ENCODE measurements around the gene SVOPL.

DNA sequence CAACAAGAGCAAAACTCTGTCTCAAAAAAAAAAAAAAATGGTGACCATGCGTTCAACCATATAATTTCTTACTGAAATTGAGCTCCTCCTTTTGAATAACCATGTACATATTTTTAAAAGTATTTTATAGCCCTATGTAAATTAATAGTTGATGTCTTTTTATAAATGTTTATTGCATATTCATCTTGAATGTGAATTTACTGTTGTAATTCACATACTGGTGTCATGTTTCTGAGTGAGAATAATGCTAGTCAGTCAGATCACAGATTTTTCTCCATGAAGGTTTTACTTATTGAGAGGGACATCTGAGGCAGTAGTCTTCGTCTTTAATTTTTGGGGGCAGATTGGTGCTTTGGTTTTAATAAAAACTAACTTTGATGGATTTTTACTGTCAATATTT, 112.2 kb downstream of the SVOPL start:
- no peak for TF ChIP-seq POLR2AphosphoS5 (IDR thresholded peaks at IDR 0.05)
- TF ChIP-seq, protein P1, sequence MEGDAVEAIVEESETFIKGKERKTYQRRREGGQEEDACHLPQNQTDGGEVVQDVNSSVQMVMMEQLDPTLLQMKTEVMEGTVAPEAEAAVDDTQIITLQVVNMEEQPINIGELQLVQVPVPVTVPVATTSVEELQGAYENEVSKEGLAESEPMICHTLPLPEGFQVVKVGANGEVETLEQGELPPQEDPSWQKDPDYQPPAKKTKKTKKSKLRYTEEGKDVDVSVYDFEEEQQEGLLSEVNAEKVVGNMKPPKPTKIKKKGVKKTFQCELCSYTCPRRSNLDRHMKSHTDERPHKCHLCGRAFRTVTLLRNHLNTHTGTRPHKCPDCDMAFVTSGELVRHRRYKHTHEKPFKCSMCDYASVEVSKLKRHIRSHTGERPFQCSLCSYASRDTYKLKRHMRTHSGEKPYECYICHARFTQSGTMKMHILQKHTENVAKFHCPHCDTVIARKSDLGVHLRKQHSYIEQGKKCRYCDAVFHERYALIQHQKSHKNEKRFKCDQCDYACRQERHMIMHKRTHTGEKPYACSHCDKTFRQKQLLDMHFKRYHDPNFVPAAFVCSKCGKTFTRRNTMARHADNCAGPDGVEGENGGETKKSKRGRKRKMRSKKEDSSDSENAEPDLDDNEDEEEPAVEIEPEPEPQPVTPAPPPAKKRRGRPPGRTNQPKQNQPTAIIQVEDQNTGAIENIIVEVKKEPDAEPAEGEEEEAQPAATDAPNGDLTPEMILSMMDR (IDR thresholded peaks at IDR 0.05) = no peak

Data from breast epithelium (tissue), 3 donors.